GM12872 (cell line): ENCODE data around the gene AQP7.

Experiments
- CTCF ChIP-seq: IDR thresholded peaks from 3 replicates; pipeline ENCODE4 v1.5.1; 2011; ENCODE audit warnings: low read depth, mild to moderate bottlenecking, low read length, moderate library complexity; ENCODE audit not compliant: insufficient read depth

The AQP7 gene

GRCh38 chr9:33348998-33349397 is 53.4 kb downstream of the AQP7 start:
- no peak for TF ChIP-seq CTCF

GRCh38 chr9:33346564-33346963 is 55.8 kb downstream of the AQP7 start:
- TF ChIP-seq CTCF, result no peak

GRCh38 chr9:33344145-33344544 is 58.2 kb downstream of the AQP7 start:
- no peak for TF ChIP-seq CTCF

- no peak for TF ChIP-seq CTCF
Measured at GRCh38 chr9:33341182-33341581, 61.2 kb downstream of the AQP7 start.

GRCh38 chr9:33340186-33340585 is 62.2 kb downstream of the AQP7 start:
- no peak for TF ChIP-seq CTCF
